ENCODE data around the gene BTBD1. TPM values are rescaled to one million over a fixed set of nuclear protein-coding genes. Genes with fewer than 3 reads are reported as not detected.

BTBD1 gene
- total RNA-seq, 1 experiment from 2014 or later = 80.0 TPM

DNA sequence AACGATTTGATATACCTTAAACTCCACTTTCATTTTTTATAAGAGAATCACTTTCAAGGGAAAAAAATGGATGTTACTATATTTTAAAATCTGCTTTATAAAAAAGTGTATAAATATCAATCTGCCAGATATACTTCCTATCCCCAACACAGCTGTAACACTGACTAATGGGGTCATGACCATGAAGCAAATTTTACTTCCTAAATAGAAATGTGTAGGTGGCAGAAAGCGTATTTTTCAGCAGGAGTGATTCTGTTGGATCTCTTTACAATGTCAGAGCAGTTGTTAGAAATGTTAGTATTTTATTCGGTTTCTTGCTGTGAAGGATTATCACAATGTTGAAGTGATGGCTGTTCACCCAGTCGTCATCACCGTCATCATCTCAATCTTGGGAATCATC lies 50.1 kb downstream of the BTBD1 start:
- H3K36me3 ChIP-seq (ENCODE audit: control insufficient read depth in 1 of 2, insufficient read depth in 2 of 2, low read length in 2 of 2) = peaks cover 28 to 31% of the 10 kb centered on the region in 2 experiments; a peak in 3 of 4 replicates
- H3K9me2 ChIP-seq (ENCODE audit: insufficient read depth) = no peaks in the 10 kb centered on the region
- H3K4me3 ChIP-seq (replicated peaks in 1 of 2; ENCODE audit: low read depth in 1 of 2, low read length in 2 of 2) = no peak overlapping the region
- no peak overlapping the region for H3K27ac ChIP-seq (ENCODE audit: low read depth, low read length)
- RAD21 ChIA-PET (ENCODE audit: low non-redundant PET in 1 of 2, low total read pairs in 2 of 2, uncharacterized antibody in 2 of 2, unreplicated experiment in 2 of 2) = no interaction called here
- CTCF ChIA-PET = no interaction called here
- no peak overlapping the region for H3K4me2 ChIP-seq (ENCODE audit: low read length)
- H3K9me3 ChIP-seq (ENCODE audit: control insufficient read depth in 1 of 2, insufficient read depth in 1 of 2, low read depth in 1 of 2, low read length in 2 of 2) = no peaks in the 10 kb centered on the region
- no peaks in the 10 kb centered on the region for H3K27me3 ChIP-seq (ENCODE audit: insufficient read depth, low read length)
- peaks cover 0 to 6% of the 10 kb centered on the region in 2 experiments; a peak in 3 of 4 replicates for H3K4me1 ChIP-seq (ENCODE audit: control insufficient read depth in 1 of 2, insufficient read depth in 2 of 2, low read length in 2 of 2)
- no peak for DNase-seq (ENCODE audit: low read depth, low spot score)
- peaks cover 14% of the 10 kb centered on the region; the same call in 1 of the 2 replicates for H3K79me2 ChIP-seq (ENCODE audit: insufficient read depth, low read length)
- H3K9ac ChIP-seq (ENCODE audit: low read length) = no peak overlapping the region
- intact Hi-C loops (cut with micrococcal nuclease) = no loop called here
- no TSS peak for BruUV-seq (replicated peaks)
- H4K20me1 ChIP-seq (ENCODE audit: insufficient read depth) = 0 out of 2 replicates have a peak, but pooled peaks cover 3% of the 10 kb centered on the region
- TF ChIP-seq, protein P1, sequence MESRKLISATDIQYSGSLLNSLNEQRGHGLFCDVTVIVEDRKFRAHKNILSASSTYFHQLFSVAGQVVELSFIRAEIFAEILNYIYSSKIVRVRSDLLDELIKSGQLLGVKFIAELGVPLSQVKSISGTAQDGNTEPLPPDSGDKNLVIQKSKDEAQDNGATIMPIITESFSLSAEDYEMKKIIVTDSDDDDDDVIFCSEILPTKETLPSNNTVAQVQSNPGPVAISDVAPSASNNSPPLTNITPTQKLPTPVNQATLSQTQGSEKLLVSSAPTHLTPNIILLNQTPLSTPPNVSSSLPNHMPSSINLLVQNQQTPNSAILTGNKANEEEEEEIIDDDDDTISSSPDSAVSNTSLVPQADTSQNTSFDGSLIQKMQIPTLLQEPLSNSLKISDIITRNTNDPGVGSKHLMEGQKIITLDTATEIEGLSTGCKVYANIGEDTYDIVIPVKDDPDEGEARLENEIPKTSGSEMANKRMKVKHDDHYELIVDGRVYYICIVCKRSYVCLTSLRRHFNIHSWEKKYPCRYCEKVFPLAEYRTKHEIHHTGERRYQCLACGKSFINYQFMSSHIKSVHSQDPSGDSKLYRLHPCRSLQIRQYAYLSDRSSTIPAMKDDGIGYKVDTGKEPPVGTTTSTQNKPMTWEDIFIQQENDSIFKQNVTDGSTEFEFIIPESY (IDR thresholded peaks at IDR 0.05; ENCODE audit: extremely low read depth, insufficient replicate concordance, low read length) = no peak
- TF ChIP-seq SRF (IDR thresholded peaks at IDR 0.05; ENCODE audit: low read depth) (no peak), YY1 (IDR thresholded peaks at IDR 0.05; ENCODE audit: extremely low read depth, insufficient replicate concordance, low read depth, low read length) (no peak), ELF1 (IDR thresholded peaks at IDR 0.05; ENCODE audit: borderline replicate concordance, low read depth) (no peak), MAX (IDR thresholded peaks at IDR 0.05) (no peak), TCF7L2 (IDR thresholded peaks at IDR 0.05; ENCODE audit: borderline replicate concordance, extremely low read depth, insufficient read depth, insufficient read length) (no peak), SIN3A (IDR thresholded peaks at IDR 0.05; ENCODE audit: low read depth) (no peak), CEBPB (IDR thresholded peaks at IDR 0.05; ENCODE audit: low read depth) (no peak), JUND (IDR thresholded peaks at IDR 0.05) (no peak)
- TF ChIP-seq, protein P2, sequence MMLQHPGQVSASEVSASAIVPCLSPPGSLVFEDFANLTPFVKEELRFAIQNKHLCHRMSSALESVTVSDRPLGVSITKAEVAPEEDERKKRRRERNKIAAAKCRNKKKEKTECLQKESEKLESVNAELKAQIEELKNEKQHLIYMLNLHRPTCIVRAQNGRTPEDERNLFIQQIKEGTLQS (IDR thresholded peaks at IDR 0.05) = no peak
- TF ChIP-seq, protein P3, sequence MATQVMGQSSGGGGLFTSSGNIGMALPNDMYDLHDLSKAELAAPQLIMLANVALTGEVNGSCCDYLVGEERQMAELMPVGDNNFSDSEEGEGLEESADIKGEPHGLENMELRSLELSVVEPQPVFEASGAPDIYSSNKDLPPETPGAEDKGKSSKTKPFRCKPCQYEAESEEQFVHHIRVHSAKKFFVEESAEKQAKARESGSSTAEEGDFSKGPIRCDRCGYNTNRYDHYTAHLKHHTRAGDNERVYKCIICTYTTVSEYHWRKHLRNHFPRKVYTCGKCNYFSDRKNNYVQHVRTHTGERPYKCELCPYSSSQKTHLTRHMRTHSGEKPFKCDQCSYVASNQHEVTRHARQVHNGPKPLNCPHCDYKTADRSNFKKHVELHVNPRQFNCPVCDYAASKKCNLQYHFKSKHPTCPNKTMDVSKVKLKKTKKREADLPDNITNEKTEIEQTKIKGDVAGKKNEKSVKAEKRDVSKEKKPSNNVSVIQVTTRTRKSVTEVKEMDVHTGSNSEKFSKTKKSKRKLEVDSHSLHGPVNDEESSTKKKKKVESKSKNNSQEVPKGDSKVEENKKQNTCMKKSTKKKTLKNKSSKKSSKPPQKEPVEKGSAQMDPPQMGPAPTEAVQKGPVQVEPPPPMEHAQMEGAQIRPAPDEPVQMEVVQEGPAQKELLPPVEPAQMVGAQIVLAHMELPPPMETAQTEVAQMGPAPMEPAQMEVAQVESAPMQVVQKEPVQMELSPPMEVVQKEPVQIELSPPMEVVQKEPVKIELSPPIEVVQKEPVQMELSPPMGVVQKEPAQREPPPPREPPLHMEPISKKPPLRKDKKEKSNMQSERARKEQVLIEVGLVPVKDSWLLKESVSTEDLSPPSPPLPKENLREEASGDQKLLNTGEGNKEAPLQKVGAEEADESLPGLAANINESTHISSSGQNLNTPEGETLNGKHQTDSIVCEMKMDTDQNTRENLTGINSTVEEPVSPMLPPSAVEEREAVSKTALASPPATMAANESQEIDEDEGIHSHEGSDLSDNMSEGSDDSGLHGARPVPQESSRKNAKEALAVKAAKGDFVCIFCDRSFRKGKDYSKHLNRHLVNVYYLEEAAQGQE (IDR thresholded peaks at IDR 0.05; ENCODE audit: low read depth) = no peak
- no peak overlapping the region for H2AFZ ChIP-seq (ENCODE audit: low read depth, low read length, poor library complexity, severe bottlenecking)
- POLR2A ChIA-PET = no interaction called here
- ATAC-seq = no peak

All from HCT116 (cell line).